ENCODE data around the gene ZNF496. TPM values are rescaled to one million over a fixed set of nuclear protein-coding genes. Genes with fewer than 3 reads are reported as not detected.

ZNF496 gene
- total RNA-seq, 4 donors from 2014 or later: 34.2 to 47.4 (median 39.7) TPM

GRCh38 chr1:247338723-247339275, 7.1 kb upstream of the ZNF496 start:
- Histone ChIP-seq H3K27ac (no peak overlapping the region), H3K36me3 (no peaks in the 10 kb centered on the region), H3K9me3 (no peaks in the 10 kb centered on the region), H3K27me3 (no peaks in the 10 kb centered on the region), H3K4me1 (peaks cover 1 to 5% of the 10 kb centered on the region in 2 donors), H3K4me3 (no peak overlapping the region)
- DNase-seq (no peak), ATAC-seq (no peak)
- intact Hi-C loops (cut with DNase I; ENCODE audit: low total_unique reads): no loop called here
- TF ChIP-seq POLR2A (IDR thresholded peaks at IDR 0.05): no peak
- TF ChIP-seq CTCF (IDR thresholded peaks at IDR 0.05 in 4 of 5, conservative IDR thresholded peaks at IDR 0.05 in 1 of 5): no peak
- in situ Hi-C loops (cut with MboI; ENCODE audit: low sequenced_read_pairs in 4 of 4): no loop called here

DNA sequence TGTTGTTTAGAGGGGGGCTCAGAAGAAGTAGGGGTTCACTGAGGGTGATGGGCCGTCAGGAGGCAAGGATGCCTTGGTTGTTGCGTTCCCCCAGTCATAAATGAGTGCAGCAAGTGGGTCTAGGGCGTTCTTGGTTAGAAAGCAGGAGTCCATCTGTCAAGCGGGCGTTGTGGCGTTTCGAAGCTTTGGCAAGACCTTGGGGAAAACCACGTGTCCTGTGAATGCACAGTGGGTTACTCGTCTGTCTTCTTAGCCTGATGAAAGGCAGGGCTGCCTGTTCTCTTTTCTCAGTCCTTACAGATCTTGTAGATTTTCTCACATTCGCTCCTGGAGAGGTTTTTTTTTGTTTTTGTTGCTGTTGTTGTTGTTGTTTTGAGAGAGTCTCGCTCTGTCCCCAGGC, 6.3 kb upstream of the ZNF496 start:
- Histone ChIP-seq H3K36me3 (no peaks in the 10 kb centered on the region), H3K27me3 (no peaks in the 10 kb centered on the region), H3K27ac (no peak overlapping the region), H3K4me1 (peaks cover 8 to 9% of the 10 kb centered on the region in 2 donors), H3K9me3 (no peaks in the 10 kb centered on the region), H3K4me3 (no peak overlapping the region)
- in situ Hi-C loops (cut with MboI; ENCODE audit: low sequenced_read_pairs in 4 of 4) (no loop called here), intact Hi-C loops (cut with DNase I; ENCODE audit: low total_unique reads) (no loop called here)
- no peak for DNase-seq
- no peak for TF ChIP-seq CTCF (IDR thresholded peaks at IDR 0.05 in 4 of 5, conservative IDR thresholded peaks at IDR 0.05 in 1 of 5)
- no peak for TF ChIP-seq POLR2A (IDR thresholded peaks at IDR 0.05)
- ATAC-seq: no peak

DNA sequence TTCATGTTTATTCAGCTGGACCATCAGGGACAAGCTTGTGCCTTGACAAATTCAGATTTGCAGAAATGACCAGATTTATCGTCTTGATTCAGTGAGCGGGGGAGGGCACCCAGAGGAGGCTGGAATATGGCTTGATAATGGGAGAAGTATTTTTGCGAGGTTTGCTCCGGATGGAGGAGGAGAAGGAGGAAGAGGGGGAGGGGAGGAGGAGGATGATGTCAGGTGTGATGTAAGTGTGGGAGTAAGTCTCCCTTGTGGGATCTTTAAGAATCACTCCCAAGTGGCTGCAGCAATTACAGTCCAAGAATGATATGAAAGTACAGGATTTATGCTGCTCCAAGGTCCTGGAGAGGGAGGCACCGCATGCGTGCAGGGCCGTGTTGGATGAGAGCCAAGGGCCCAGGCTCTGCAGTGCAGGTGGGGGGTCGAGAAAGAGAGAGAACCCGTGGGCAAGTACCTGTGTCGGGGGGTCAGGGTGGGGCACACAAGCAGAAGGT, 5.6 kb upstream of the ZNF496 start:
- H3K4me1 ChIP-seq: peaks cover 11 to 12% of the 10 kb centered on the region in 2 donors
- in situ Hi-C loops (cut with MboI; ENCODE audit: low sequenced_read_pairs in 4 of 4): no loop called here
- no peaks in the 10 kb centered on the region for H3K36me3 ChIP-seq
- H3K27me3 ChIP-seq: no peaks in the 10 kb centered on the region
- ATAC-seq (no peak), DNase-seq (no peak)
- intact Hi-C loops (cut with DNase I; ENCODE audit: low total_unique reads): no loop called here
- no peak overlapping the region for H3K27ac ChIP-seq
- no peak overlapping the region for H3K4me3 ChIP-seq
- no peaks in the 10 kb centered on the region for H3K9me3 ChIP-seq
- no peak for TF ChIP-seq POLR2A (IDR thresholded peaks at IDR 0.05)
- TF ChIP-seq CTCF (IDR thresholded peaks at IDR 0.05 in 4 of 5, conservative IDR thresholded peaks at IDR 0.05 in 1 of 5): no peak

GRCh38 chr1:247336390-247336789, 4.7 kb upstream of the ZNF496 start:
- no peak for DNase-seq
- in situ Hi-C loops (cut with MboI; ENCODE audit: low sequenced_read_pairs in 4 of 4) (no loop called here), intact Hi-C loops (cut with DNase I; ENCODE audit: low total_unique reads) (no loop called here)
- H3K9me3 ChIP-seq: no peaks in the 10 kb centered on the region
- no peaks in the 10 kb centered on the region for H3K27me3 ChIP-seq
- TF ChIP-seq POLR2A (IDR thresholded peaks at IDR 0.05) (no peak), CTCF (IDR thresholded peaks at IDR 0.05 in 4 of 5, conservative IDR thresholded peaks at IDR 0.05 in 1 of 5) (no peak)
- no peak for ATAC-seq
- no peak overlapping the region for H3K27ac ChIP-seq
- H3K4me3 ChIP-seq: no peak overlapping the region
- H3K4me1 ChIP-seq: peaks cover 12% of the 10 kb centered on the region in 2 donors
- no peaks in the 10 kb centered on the region for H3K36me3 ChIP-seq

GRCh38 chr1:247335882-247336281, 4.2 kb upstream of the ZNF496 start:
- Histone ChIP-seq H3K27me3 (no peaks in the 10 kb centered on the region), H3K4me3 (no peak overlapping the region), H3K4me1 (peaks cover 13 to 14% of the 10 kb centered on the region in 2 donors), H3K9me3 (no peaks in the 10 kb centered on the region), H3K36me3 (no peaks in the 10 kb centered on the region), H3K27ac (no peak overlapping the region)
- in situ Hi-C loops (cut with MboI; ENCODE audit: low sequenced_read_pairs in 4 of 4): no loop called here
- ATAC-seq (no peak), DNase-seq (no peak)
- intact Hi-C loops (cut with DNase I; ENCODE audit: low total_unique reads): no loop called here
- no peak for TF ChIP-seq CTCF (IDR thresholded peaks at IDR 0.05 in 4 of 5, conservative IDR thresholded peaks at IDR 0.05 in 1 of 5)
- TF ChIP-seq POLR2A (IDR thresholded peaks at IDR 0.05): no peak

All from gastrocnemius medialis (tissue), 4 donors.